Right cardiac atrium (tissue), 5 donors: ENCODE results near the gene ALKAL2. TPM values are rescaled to one million over a fixed set of nuclear protein-coding genes. Genes with fewer than 3 reads are reported as not detected.

Experiments used
- ATAC-seq, 2 donors: fragments of 200-7000 bp; cut with Tn5 transposase; one replicate each; pipeline versions ENCODE4 v1.8.0 to v1.9.1; 2020; ENCODE audit warnings: moderate library complexity in 2 of 2, mild to moderate bottlenecking in 1 of 2
- DNase-seq, 3 donors: peaks; one replicate each; pipeline ENCODE4 v3.0.0-alpha.2; 2020
- H3K27ac ChIP-seq: one replicate; pipeline ENCODE4 v1.5.1; 2013; ENCODE audit warnings: mild to moderate bottlenecking, low read length, control low read depth, moderate library complexity
- H3K27me3 ChIP-seq: one replicate; pipeline ENCODE4 v1.6.1; 2013; ENCODE audit not compliant: control insufficient read depth, insufficient read depth
- H3K4me1 ChIP-seq: one replicate; pipeline ENCODE4 v1.6.1; 2013; ENCODE audit warnings: low read length; ENCODE audit not compliant: control insufficient read depth, insufficient read depth
- H3K4me3 ChIP-seq: one replicate; pipeline ENCODE4 v1.5.1; 2013; ENCODE audit warnings: low read length, control low read depth
- H3K9me3 ChIP-seq: one replicate; pipeline ENCODE4 v1.6.1; 2013; ENCODE audit warnings: low read length; ENCODE audit not compliant: control insufficient read depth
- WGBS: extraction: QIAGEN DNeasy Blood & Tissue Kit; methylation state at CpG from one replicate; pipeline ENCODE4 v1.1.7; 2013; 5-methylcytosine and 5-hydroxymethylcytosine counted together
- intact Hi-C, 4 donors: fragments of 100-400 bp; cut with DNase I; formaldehyde crosslinking; loops; one replicate each; pipeline versions ENCODE4 v1.11.0 to v1.14.0; 2022 to 2023
- polyA plus RNA-seq: library from polyadenylated mRNA; stranded (reverse); fragments of 200-250 nt; gene quantifications from one replicate; pipeline ENCODE4 v1.2.3, GENCODE V29; 2013
- total RNA-seq, 4 donors: library from RNA; stranded (reverse); fragmentation: NEBNext Ultra II Directional; extraction: Animal tissue kit (Norgen Biotek cat#: 25700); gene quantifications; one replicate each; pipeline ENCODE4 v1.2.1, GENCODE V29; 2021
- donor health status: healthy with polysubstance abuse.
- donor health status: DM: no; HTN: yes; CAD: no.
- donor health status: DM: no; HTN: no; CAD: no.
- donor health status: DM: no; HTN: yes; CAD: no; lungs with severe emphysema.
- donor health status: DM: yes; HTN: yes; CAD: no.

Gene ALKAL2
- total and polyA plus RNA-seq, 5 donors: 0.20 to 2.9 (median 0.75) TPM

- ATAC-seq (no peak), DNase-seq (no peak)
- intact Hi-C loops: no loop called here
- Histone ChIP-seq H3K4me1 (no peaks in the 10 kb centered on the region), H3K9me3 (no peaks in the 10 kb centered on the region), H3K27me3 (no peaks in the 10 kb centered on the region), H3K4me3 (no peak overlapping the region), H3K27ac (no peak overlapping the region)
- WGBS: 87% methylated on average over 5 of the region's 5 CpGs
Observed at GRCh38 chr2:238869-239268, 49.0 kb downstream of the ALKAL2 start.

- no peak overlapping the region for H3K27ac ChIP-seq
- H3K27me3 ChIP-seq: no peaks in the 10 kb centered on the region
- WGBS: 47% methylated on average over 3 of the region's 3 CpGs
- no peaks in the 10 kb centered on the region for H3K4me1 ChIP-seq
- ATAC-seq (no peak), DNase-seq (no peak)
- no peaks in the 10 kb centered on the region for H3K9me3 ChIP-seq
- H3K4me3 ChIP-seq: no peak overlapping the region
- intact Hi-C loops: no loop called here
Observed at GRCh38 chr2:238431-238830, 49.5 kb downstream of the ALKAL2 start.

GRCh38 chr2:237878-238277 is 50.0 kb downstream of the ALKAL2 start:
- no peaks in the 10 kb centered on the region for H3K4me1 ChIP-seq
- intact Hi-C loops: no loop called here
- no peak overlapping the region for H3K27ac ChIP-seq
- DNase-seq (no peak), ATAC-seq (no peak)
- WGBS: 83% methylated on average over 6 of the region's 6 CpGs
- H3K4me3 ChIP-seq: no peak overlapping the region
- H3K27me3 ChIP-seq: no peaks in the 10 kb centered on the region
- no peaks in the 10 kb centered on the region for H3K9me3 ChIP-seq

- H3K4me3 ChIP-seq: no peak overlapping the region
- H3K4me1 ChIP-seq: no peaks in the 10 kb centered on the region
- no peaks in the 10 kb centered on the region for H3K27me3 ChIP-seq
- intact Hi-C loops: no loop called here
- ATAC-seq: no peak
- WGBS: 93% methylated on average over 6 of the region's 6 CpGs
- no peak overlapping the region for H3K27ac ChIP-seq
- no peaks in the 10 kb centered on the region for H3K9me3 ChIP-seq
- DNase-seq: no peak
Observed at GRCh38 chr2:236993-237539, 50.8 kb downstream of the ALKAL2 start.

- 96% methylated on average over 4 of the region's 4 CpGs for WGBS
Observed at GRCh38 chr2:234421-234820, 53.5 kb downstream of the ALKAL2 start.

GRCh38 chr2:233030-233429 is 54.9 kb downstream of the ALKAL2 start:
- WGBS: 76% methylated on average over 7 of the region's 7 CpGs
- ATAC-seq: no peak
- H3K4me3 ChIP-seq: no peak overlapping the region
- intact Hi-C loops: no loop called here
- no peak overlapping the region for H3K27ac ChIP-seq
- no peak for DNase-seq
- H3K27me3 ChIP-seq: no peaks in the 10 kb centered on the region
- H3K4me1 ChIP-seq: no peaks in the 10 kb centered on the region
- H3K9me3 ChIP-seq: no peaks in the 10 kb centered on the region

More at GRCh38 chr2:234421-234820, 53.5 kb downstream of the ALKAL2 start:
- Histone ChIP-seq H3K4me3 (no peak overlapping the region), H3K27ac (no peak overlapping the region), H3K9me3 (no peaks in the 10 kb centered on the region), H3K27me3 (no peaks in the 10 kb centered on the region), H3K4me1 (no peaks in the 10 kb centered on the region)
- ATAC-seq: no peak
- intact Hi-C loops: no loop called here
- no peak for DNase-seq

GRCh38 chr2:231521-232185 is 56.2 kb downstream of the ALKAL2 start:
- 84% methylated on average over 9 of the region's 9 CpGs for WGBS
- no peak overlapping the region for H3K4me3 ChIP-seq
- H3K9me3 ChIP-seq: no peaks in the 10 kb centered on the region
- DNase-seq: no peak
- H3K27me3 ChIP-seq: no peaks in the 10 kb centered on the region
- no peak overlapping the region for H3K27ac ChIP-seq
- no peaks in the 10 kb centered on the region for H3K4me1 ChIP-seq
- intact Hi-C loops: no loop called here
- no peak for ATAC-seq

Other genes starting within 250 kb of the ALKAL2 start
- gene FAM110C, start 241.6 kb downstream of the ALKAL2 start, total RNA-seq: 1 to 10 TPM; 6.5 to 7.7 (median 7.1) TPM
- gene FAM110C, start 241.6 kb downstream of the ALKAL2 start, polyA plus RNA-seq: 2.5 TPM
- gene SH3YL1, start 24.1 kb downstream of the ALKAL2 start, total RNA-seq: 10 to 100 TPM; 14.5 to 19.2 (median 16.8) TPM
- 11.8 TPM for gene SH3YL1, start 24.1 kb downstream of the ALKAL2 start, polyA plus RNA-seq
- gene ACP1, start 23.1 kb downstream of the ALKAL2 start, total RNA-seq: 10 to 100 TPM; 58.8 to 67.3 (median 61.1) TPM
- 77.1 TPM for gene ACP1, start 23.1 kb downstream of the ALKAL2 start, polyA plus RNA-seq